Activated CD8-positive, alpha-beta T cell treated with anti-CD3 and anti-CD28 coated beads for 36 hours (primary cell): ENCODE measurements around the gene CREG2. TPM values are rescaled to one million over a fixed set of nuclear protein-coding genes. Genes with fewer than 3 reads are reported as not detected.

Source experiments
- ATAC-seq: fragments of 200-7000 bp; cut with Tn5 transposase; one replicate; pipeline ENCODE4 v1.10.0; 2021; ENCODE audit warnings: mild to moderate bottlenecking, moderate library complexity
- CTCF ChIA-PET: fragments of 350-600 bp; sonication (Branson Sonifier 250); formaldehyde crosslinking; loops from one replicate; lab custom pipeline; 2021; ENCODE audit warnings: antibody characterized with exemption; lab: Charles Lee
- POLR2A ChIA-PET: fragments of 350-600 bp; sonication (Branson Sonifier 250); formaldehyde crosslinking; loops from one replicate; lab custom pipeline; 2021; ENCODE audit warnings: antibody characterized with exemption; lab: Charles Lee
- DNase-seq: peaks from one replicate; pipeline ENCODE4 v3.0.0-alpha.2; 2020
- H3K27ac Mint-ChIP-seq: one replicate; pipeline ENCODE4 v1.8.0; 2021; ENCODE audit warnings: mild to moderate bottlenecking, mixed read lengths
- H3K27me3 Mint-ChIP-seq: one replicate; pipeline ENCODE4 v1.8.0; 2021; ENCODE audit warnings: mixed read lengths
- H3K36me3 Mint-ChIP-seq: one replicate; pipeline ENCODE4 v1.8.0; 2021; ENCODE audit warnings: low read depth, mixed read lengths
- H3K4me1 Mint-ChIP-seq: one replicate; pipeline ENCODE4 v1.8.0; 2021; ENCODE audit warnings: low read depth, mixed read lengths
- H3K4me3 Mint-ChIP-seq: one replicate; pipeline ENCODE4 v1.8.0; 2021; ENCODE audit warnings: mild to moderate bottlenecking, moderate library complexity, mixed read lengths
- H3K9me3 Mint-ChIP-seq: one replicate; pipeline ENCODE4 v1.8.0; 2021; ENCODE audit warnings: mixed read lengths
- CTCF ChIP-seq: fragments of 200-600 bp; IDR thresholded peaks from one replicate; pipeline ENCODE4 v1.8.0; 2022; ENCODE audit warnings: antibody characterized with exemption, mild to moderate bottlenecking
- intact Hi-C: fragments of 100-400 bp; cut with micrococcal nuclease; formaldehyde crosslinking; loops from one replicate; pipeline ENCODE4 v1.10.0; 2022
- total RNA-seq, 2 experiments: library from RNA; stranded (reverse); gene quantifications; one replicate each; pipeline ENCODE4 v1.2.3, GENCODE V29; 2021

Gene CREG2
- not detected for total RNA-seq

GRCh38 chr2:101387151-101387834, at the start of gene CREG2:
TSS of gene CREG2 (minus strand) at chr2:101387503. CDS start at chr2:101387457, 46 bp downstream.
- POLR2A ChIA-PET = interaction anchor here (0.9 to 1.8 kb wide), 6 partner anchors 9 to 134 kb away, joined by 3 to 4 read pairs (median 3); partner anchors contain the start of gene CNOT11
- no peaks in the 10 kb centered on the region for H3K9me3 Mint-ChIP-seq
- intact Hi-C loops = loop anchor here (5.0 kb wide), 1 partner anchor 45 kb away; no protein-coding TSS in a partner anchor
- peak within 1 kb of the TSS; percentile 56 for H3K4me3 Mint-ChIP-seq
- H3K27me3 Mint-ChIP-seq = peaks cover 36% of the 10 kb centered on the region
- ATAC-seq (peak; percentile 96), DNase-seq (peak; percentile 69)
- peak; percentile 78 for TF ChIP-seq CTCF
- CTCF ChIA-PET = interaction anchor here (0.6 to 4.7 kb wide), 28 partner anchors 8 to 1078 kb away, joined by 3 to 51 read pairs (median 4); no protein-coding TSS in a partner anchor
- no peaks in the 10 kb centered on the region for H3K36me3 Mint-ChIP-seq
- H3K27ac Mint-ChIP-seq = no peak within 1 kb of the TSS
- peaks cover 5% of the 10 kb centered on the region for H3K4me1 Mint-ChIP-seq

- no peaks in the 10 kb centered on the region for H3K27me3 Mint-ChIP-seq
- TF ChIP-seq CTCF = no peak
- H3K36me3 Mint-ChIP-seq = no peaks in the 10 kb centered on the region
- DNase-seq (no peak), ATAC-seq (no peak)
- ChIA-PET POLR2A (no interaction called here), CTCF (interaction anchor here (1.3 kb wide), 1 partner anchor 397 kb away, joined by 3 read pairs; no protein-coding TSS in a partner anchor)
- intact Hi-C loops = no loop called here
- no peak overlapping the region for H3K27ac Mint-ChIP-seq
- no peak overlapping the region for H3K4me3 Mint-ChIP-seq
- no peaks in the 10 kb centered on the region for H3K4me1 Mint-ChIP-seq
- H3K9me3 Mint-ChIP-seq = no peaks in the 10 kb centered on the region
Observed at GRCh38 chr2:101435001-101435862, 47.9 kb upstream of the CREG2 start.

GRCh38 chr2:101433465-101433864, 46.2 kb upstream of the CREG2 start:
- ChIA-PET POLR2A (no interaction called here), CTCF (interaction anchor here (0.8 to 1.3 kb wide), 2 partner anchors 14 to 399 kb away, joined by 3 read pairs; no protein-coding TSS in a partner anchor)
- intact Hi-C loops = no loop called here
- H3K27ac Mint-ChIP-seq = no peak overlapping the region
- no peaks in the 10 kb centered on the region for H3K4me1 Mint-ChIP-seq
- ATAC-seq (no peak), DNase-seq (no peak)
- no peak for TF ChIP-seq CTCF
- H3K9me3 Mint-ChIP-seq = no peaks in the 10 kb centered on the region
- no peaks in the 10 kb centered on the region for H3K27me3 Mint-ChIP-seq
- no peak overlapping the region for H3K4me3 Mint-ChIP-seq
- no peaks in the 10 kb centered on the region for H3K36me3 Mint-ChIP-seq

- ATAC-seq = no peak
Observed at GRCh38 chr2:101432411-101433181, 45.3 kb upstream of the CREG2 start.

More at GRCh38 chr2:101432411-101433181, 45.3 kb upstream of the CREG2 start:
- ChIA-PET CTCF (interaction anchor here (0.8 to 1.8 kb wide), 2 partner anchors 14 kb away, joined by 3 to 10 read pairs; no protein-coding TSS in a partner anchor), POLR2A (no interaction called here)
- H3K36me3 Mint-ChIP-seq = no peaks in the 10 kb centered on the region
- no peaks in the 10 kb centered on the region for H3K9me3 Mint-ChIP-seq
- no peaks in the 10 kb centered on the region for H3K27me3 Mint-ChIP-seq
- intact Hi-C loops = no loop called here
- no peak overlapping the region for H3K27ac Mint-ChIP-seq
- TF ChIP-seq CTCF = no peak
- H3K4me1 Mint-ChIP-seq = no peaks in the 10 kb centered on the region
- DNase-seq = no peak
- no peak overlapping the region for H3K4me3 Mint-ChIP-seq
